GM23338 (cell line): Measurements from ENCODE around the gene PGAP1. TPM values are rescaled to one million over a fixed set of nuclear protein-coding genes. Genes with fewer than 3 reads are reported as not detected.

Source experiments
- ATAC-seq: fragments of 200-7000 bp; cut with Tn5 transposase; 3 replicates; pipeline ENCODE4 v1.9.1; 2020
- DNase-seq: peaks from one replicate; pipeline ENCODE4 v3.0.0-alpha.2; 2015; ENCODE audit warnings: low spot score
- H2AFZ ChIP-seq: fragments of 200-600 bp; sonication (generic); 2 replicates; pipeline ENCODE4 v1.8.0; 2016; ENCODE audit warnings: antibody characterized with exemption, mild to moderate bottlenecking, moderate library complexity
- H3F3A ChIP-seq: fragments of 200-600 bp; sonication (generic); replicated peaks from 2 replicates; pipeline ENCODE4 v1.8.0; 2017; ENCODE audit warnings: antibody characterized with exemption, mixed run types, low read depth
- H3K27ac ChIP-seq: fragments of 200-600 bp; sonication (generic); 2 replicates; pipeline ENCODE4 v1.6.1; 2016; ENCODE audit warnings: low read depth
- H3K27me3 ChIP-seq: fragments of 200-600 bp; sonication (generic); 2 replicates; pipeline ENCODE4 v1.8.0; 2016; ENCODE audit warnings: mild to moderate bottlenecking, mixed run types, moderate library complexity; ENCODE audit not compliant: insufficient read depth
- H3K36me3 ChIP-seq: fragments of 200-600 bp; sonication (generic); 2 replicates; pipeline ENCODE4 v1.8.0; 2016; ENCODE audit warnings: mild to moderate bottlenecking; ENCODE audit not compliant: insufficient read depth
- H3K4me1 ChIP-seq: fragments of 200-600 bp; sonication (generic); 2 replicates; pipeline ENCODE4 v1.8.0; 2016; ENCODE audit warnings: mild to moderate bottlenecking, moderate library complexity; ENCODE audit not compliant: insufficient read depth
- H3K4me2 ChIP-seq: fragments of 200-600 bp; sonication (generic); 2 replicates; pipeline ENCODE4 v1.7.1; 2017; ENCODE audit warnings: mixed run types
- H3K4me3 ChIP-seq: fragments of 200-600 bp; sonication (generic); 2 replicates; pipeline ENCODE4 v1.6.1; 2016; ENCODE audit warnings: mixed run types
- H3K79me2 ChIP-seq: fragments of 200-600 bp; sonication (generic); replicated peaks from 2 replicates; pipeline ENCODE4 v1.8.0; 2017; ENCODE audit warnings: mild to moderate bottlenecking; ENCODE audit not compliant: insufficient read depth
- H3K9me2 ChIP-seq: fragments of 200-600 bp; sonication (generic); 2 replicates; pipeline ENCODE4 v1.8.0; 2017; ENCODE audit not compliant: insufficient read depth
- H4K20me1 ChIP-seq: fragments of 200-600 bp; sonication (generic); replicated peaks from 2 replicates; pipeline ENCODE4 v1.8.0; 2017; ENCODE audit warnings: mild to moderate bottlenecking; ENCODE audit not compliant: insufficient read depth
- H3K27ac Mint-ChIP-seq: 2 replicates; pipeline ENCODE4 v1.8.0; 2020; ENCODE audit warnings: inconsistent platforms, mild to moderate bottlenecking, moderate library complexity, mixed read lengths
- H3K27me3 Mint-ChIP-seq: 3 replicates; pipeline ENCODE4 v1.8.0; 2022; ENCODE audit warnings: low read depth, mild to moderate bottlenecking, moderate library complexity, mixed read lengths, inconsistent platforms; ENCODE audit not compliant: insufficient read depth, poor library complexity
- H3K36me3 Mint-ChIP-seq: 3 replicates; pipeline ENCODE4 v1.8.0; 2021; ENCODE audit warnings: low read depth, mild to moderate bottlenecking, inconsistent platforms, moderate library complexity, mixed read lengths
- H3K4me1 Mint-ChIP-seq: 3 replicates; pipeline ENCODE4 v1.8.0; 2020; ENCODE audit warnings: mild to moderate bottlenecking, inconsistent platforms, mixed read lengths
- H3K4me3 Mint-ChIP-seq: 3 replicates; pipeline ENCODE4 v1.8.0; 2021; ENCODE audit warnings: moderate library complexity, mild to moderate bottlenecking, inconsistent platforms, mixed read lengths
- H3K9me3 Mint-ChIP-seq: 3 replicates; pipeline ENCODE4 v1.8.0; 2020; ENCODE audit warnings: moderate library complexity, mild to moderate bottlenecking, inconsistent platforms, mixed read lengths
- CREB1 ChIP-seq: fragments of 250-450 bp; sonication (Bioruptor Pico); IDR thresholded peaks from 2 replicates; pipeline ENCODE4 v1.5.0; 2020; ENCODE audit warnings: low read depth, mild to moderate bottlenecking, moderate library complexity
- CTCF ChIP-seq, 2 experiments: fragments of 200-600 bp in 1 of 2; sonication (generic) in 1 of 2; conservative IDR thresholded peaks; 2 replicates each; pipeline versions ENCODE4 v1.5.1 to v1.6.1; 2016 to 2017; ENCODE audit warnings: antibody characterized with exemption in 2 of 2, low read depth in 2 of 2, mild to moderate bottlenecking in 2 of 2, moderate library complexity in 1 of 2
- ETS1 ChIP-seq: IDR thresholded peaks from 2 replicates; pipeline ENCODE4 v1.6.1; 2016; ENCODE audit warnings: antibody characterized with exemption
- EZH2phosphoT487 ChIP-seq: fragments of 200-600 bp; sonication (generic); IDR thresholded peaks from one replicate; pipeline ENCODE4 v1.8.1; 2018; ENCODE audit warnings: antibody characterized with exemption; ENCODE audit not compliant: unreplicated experiment
- JUNB ChIP-seq: IDR thresholded peaks from one replicate; pipeline ENCODE4 v1.6.1; 2016; ENCODE audit warnings: antibody characterized with exemption; ENCODE audit not compliant: unreplicated experiment
- NANOG ChIP-seq: IDR thresholded peaks from 2 replicates; pipeline ENCODE4 v1.6.1; 2016; ENCODE audit warnings: antibody characterized with exemption, borderline replicate concordance
- POLR2AphosphoS5 ChIP-seq: IDR thresholded peaks from 2 replicates; pipeline ENCODE4 v1.6.1; 2016; ENCODE audit warnings: antibody characterized with exemption, low read depth
- STAT1 ChIP-seq: IDR thresholded peaks from one replicate; pipeline ENCODE4 v1.6.1; 2016; ENCODE audit warnings: antibody characterized with exemption; ENCODE audit not compliant: unreplicated experiment
- ZNF114 ChIP-seq: fragments of 250-450 bp; sonication (Bioruptor Pico); IDR thresholded peaks from 2 replicates; pipeline ENCODE4 v1.5.0; 2020; ENCODE audit warnings: mild to moderate bottlenecking, moderate library complexity
- ZNF462 ChIP-seq: fragments of 250-450 bp; sonication (Bioruptor Pico); IDR thresholded peaks from 2 replicates; pipeline ENCODE4 v1.5.0; 2020; ENCODE audit warnings: mild to moderate bottlenecking, moderate library complexity
- polyA plus RNA-seq: library from polyadenylated mRNA; unstranded; fragments of >200 nt; fragmentation: Nextera tagmentation; extraction: Ambion mirVana; gene quantifications from 2 replicates; pipeline ENCODE4 v1.2.1, GENCODE V29; 2016
- total RNA-seq: library from RNA; depleted of rRNA; stranded (reverse); fragments of >200 nt; shearing (Covaris generic); gene quantifications from 2 replicates; pipeline ENCODE4 v1.2.3, GENCODE V29; 2014
- TF ChIP-seq, protein P1 (sequence below): IDR thresholded peaks from one replicate; pipeline ENCODE4 v1.6.1; 2018; ENCODE audit warnings: antibody characterized with exemption; ENCODE audit not compliant: unreplicated experiment

The PGAP1 gene
- total and polyA plus RNA-seq, 2 experiments from 2014 or later = 9.8 to 26.5 TPM

- TF ChIP-seq CTCF (conservative IDR thresholded peaks at IDR 0.05; ENCODE audit: low read depth in 2 of 2) = 0 out of 4 replicates have a peak, but pooled peaks of 1 of the 2 experiments have one; percentile 5
- TF ChIP-seq JUNB = no peak
These were observed 25.5 kb upstream of the PGAP1 start (continued) for GRCh38 chr2:196951973-196952372.

- H3K36me3 ChIP-seq = no peaks in the 10 kb centered on the region
- H4K20me1 ChIP-seq = no peaks in the 10 kb centered on the region
- no peaks in the 10 kb centered on the region for H3K79me2 ChIP-seq
- H3K4me3 ChIP-seq = no peak overlapping the region
- H3K27me3 Mint-ChIP-seq = no peaks in the 10 kb centered on the region
- no peak overlapping the region for H3K27ac Mint-ChIP-seq
- H3F3A ChIP-seq = no peaks in the 10 kb centered on the region
- H2AFZ ChIP-seq = no peak overlapping the region
- no peaks in the 10 kb centered on the region for H3K9me3 Mint-ChIP-seq
- ATAC-seq = no peak
- H3K9me2 ChIP-seq = no peaks in the 10 kb centered on the region
- H3K4me1 Mint-ChIP-seq = peaks cover 14% of the 10 kb centered on the region
- no peaks in the 10 kb centered on the region for H3K27me3 ChIP-seq
- DNase-seq = no peak
- H3K4me2 ChIP-seq = no peak overlapping the region
- H3K36me3 Mint-ChIP-seq = no peaks in the 10 kb centered on the region
- no peak overlapping the region for H3K27ac ChIP-seq
- H3K4me1 ChIP-seq = peaks cover 2% of the 10 kb centered on the region
- H3K4me3 Mint-ChIP-seq = no peak overlapping the region
- TF ChIP-seq JUNB = no peak
- no peak for TF ChIP-seq ZNF462 (CRISPR knock-in tag)
- no peak for TF ChIP-seq ETS1
- no peak for TF ChIP-seq EZH2phosphoT487
- TF ChIP-seq POLR2AphosphoS5 = no peak
- no peak for TF ChIP-seq NANOG
- no peak for TF ChIP-seq CTCF (conservative IDR thresholded peaks at IDR 0.05; ENCODE audit: low read depth in 2 of 2)
- no peak for TF ChIP-seq CREB1 (CRISPR knock-in tag)
- TF ChIP-seq, protein P1, sequence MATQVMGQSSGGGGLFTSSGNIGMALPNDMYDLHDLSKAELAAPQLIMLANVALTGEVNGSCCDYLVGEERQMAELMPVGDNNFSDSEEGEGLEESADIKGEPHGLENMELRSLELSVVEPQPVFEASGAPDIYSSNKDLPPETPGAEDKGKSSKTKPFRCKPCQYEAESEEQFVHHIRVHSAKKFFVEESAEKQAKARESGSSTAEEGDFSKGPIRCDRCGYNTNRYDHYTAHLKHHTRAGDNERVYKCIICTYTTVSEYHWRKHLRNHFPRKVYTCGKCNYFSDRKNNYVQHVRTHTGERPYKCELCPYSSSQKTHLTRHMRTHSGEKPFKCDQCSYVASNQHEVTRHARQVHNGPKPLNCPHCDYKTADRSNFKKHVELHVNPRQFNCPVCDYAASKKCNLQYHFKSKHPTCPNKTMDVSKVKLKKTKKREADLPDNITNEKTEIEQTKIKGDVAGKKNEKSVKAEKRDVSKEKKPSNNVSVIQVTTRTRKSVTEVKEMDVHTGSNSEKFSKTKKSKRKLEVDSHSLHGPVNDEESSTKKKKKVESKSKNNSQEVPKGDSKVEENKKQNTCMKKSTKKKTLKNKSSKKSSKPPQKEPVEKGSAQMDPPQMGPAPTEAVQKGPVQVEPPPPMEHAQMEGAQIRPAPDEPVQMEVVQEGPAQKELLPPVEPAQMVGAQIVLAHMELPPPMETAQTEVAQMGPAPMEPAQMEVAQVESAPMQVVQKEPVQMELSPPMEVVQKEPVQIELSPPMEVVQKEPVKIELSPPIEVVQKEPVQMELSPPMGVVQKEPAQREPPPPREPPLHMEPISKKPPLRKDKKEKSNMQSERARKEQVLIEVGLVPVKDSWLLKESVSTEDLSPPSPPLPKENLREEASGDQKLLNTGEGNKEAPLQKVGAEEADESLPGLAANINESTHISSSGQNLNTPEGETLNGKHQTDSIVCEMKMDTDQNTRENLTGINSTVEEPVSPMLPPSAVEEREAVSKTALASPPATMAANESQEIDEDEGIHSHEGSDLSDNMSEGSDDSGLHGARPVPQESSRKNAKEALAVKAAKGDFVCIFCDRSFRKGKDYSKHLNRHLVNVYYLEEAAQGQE = no peak
- no peak for TF ChIP-seq STAT1
- no peak for TF ChIP-seq ZNF114 (CRISPR knock-in tag)
These were observed 22.6 kb upstream of the PGAP1 start for GRCh38 chr2:196949116-196949515.
